Measurements from ENCODE around the gene CELF4.

- TF ChIP-seq CTCF (conservative IDR thresholded peaks at IDR 0.05 in 1 of 2, IDR thresholded peaks at IDR 0.05 in 1 of 2; ENCODE audit: low read depth in 1 of 2, low read length in 2 of 2) (no peak), EZH2 (IDR thresholded peaks at IDR 0.05; ENCODE audit: low read length, missing control alignments) (no peak)
Observed at GRCh38 chr18:37302519-37302918, 263.1 kb downstream of the CELF4 start.
